ENCODE measurements around the gene CCPG1. TPM values are rescaled to one million over a fixed set of nuclear protein-coding genes. Genes with fewer than 3 reads are reported as not detected.

Gene CCPG1
- total RNA-seq, 2 experiments from 2014 or later: 11.0 to 11.1 TPM

- no peaks in the 10 kb centered on the region for H3K4me1 Mint-ChIP-seq (ENCODE audit: low read depth)
- no peak for TF ChIP-seq CTCF (IDR thresholded peaks at IDR 0.05)
- H3K36me3 Mint-ChIP-seq (ENCODE audit: low read depth): peaks cover 11% of the 10 kb centered on the region
- CTCF ChIA-PET: interaction anchor here (3.1 kb wide), 1 partner anchor 48 kb away, joined by 10 read pairs; the partner anchor contains the start of genes CCPG1 and PIERCE2
- H3K27me3 Mint-ChIP-seq: no peaks in the 10 kb centered on the region
- H3K9me3 Mint-ChIP-seq: no peaks in the 10 kb centered on the region
- H3K4me3 Mint-ChIP-seq: no peak overlapping the region
- ATAC-seq (no peak), DNase-seq (no peak)
- intact Hi-C loops (cut with micrococcal nuclease): no loop called here
- no peak overlapping the region for H3K27ac Mint-ChIP-seq
- POLR2A ChIA-PET: no interaction called here
These were observed 47.1 kb downstream of the CCPG1 start for GRCh38 chr15:55361048-55361447.

DNA sequence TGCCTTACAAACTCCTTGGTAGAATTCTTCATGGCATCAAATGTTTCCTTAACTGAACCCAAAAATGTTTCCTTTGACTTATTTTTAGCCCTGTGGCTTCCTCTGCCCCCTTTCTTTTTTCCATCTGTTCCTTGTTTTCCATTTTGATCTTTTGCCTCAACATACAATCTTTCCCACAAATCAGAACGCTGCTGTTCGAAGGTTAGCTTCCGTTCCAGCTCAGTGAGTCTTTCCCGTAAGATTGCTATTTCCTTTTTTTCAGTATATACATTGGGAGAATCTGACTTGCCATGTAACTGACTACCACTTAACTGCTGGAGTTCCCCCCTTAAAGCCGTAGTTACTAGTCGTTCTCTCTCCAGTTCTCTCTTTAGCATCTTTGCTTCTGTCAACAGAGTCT is 47.9 kb downstream of the CCPG1 start:
- Mint-ChIP-seq H3K36me3 (ENCODE audit: low read depth) (peaks cover 14% of the 10 kb centered on the region), H3K4me1 (ENCODE audit: low read depth) (no peaks in the 10 kb centered on the region), H3K27ac (peak overlapping the region; percentile 62), H3K27me3 (no peaks in the 10 kb centered on the region), H3K4me3 (no peak overlapping the region), H3K9me3 (no peaks in the 10 kb centered on the region)
- POLR2A ChIA-PET: interaction anchor here (0.6 to 1.0 kb wide), 2 partner anchors 42 to 47 kb away, joined by 3 read pairs; no protein-coding TSS in a partner anchor
- DNase-seq (no peak), ATAC-seq (no peak)
- CTCF ChIA-PET: interaction anchor here (1.1 to 3.1 kb wide), 3 partner anchors 48 to 79 kb away, joined by 3 to 18 read pairs (median 10); partner anchors contain the start of genes CCPG1 and PIERCE2
- intact Hi-C loops (cut with micrococcal nuclease): no loop called here
- no peak for TF ChIP-seq CTCF (IDR thresholded peaks at IDR 0.05)

DNA sequence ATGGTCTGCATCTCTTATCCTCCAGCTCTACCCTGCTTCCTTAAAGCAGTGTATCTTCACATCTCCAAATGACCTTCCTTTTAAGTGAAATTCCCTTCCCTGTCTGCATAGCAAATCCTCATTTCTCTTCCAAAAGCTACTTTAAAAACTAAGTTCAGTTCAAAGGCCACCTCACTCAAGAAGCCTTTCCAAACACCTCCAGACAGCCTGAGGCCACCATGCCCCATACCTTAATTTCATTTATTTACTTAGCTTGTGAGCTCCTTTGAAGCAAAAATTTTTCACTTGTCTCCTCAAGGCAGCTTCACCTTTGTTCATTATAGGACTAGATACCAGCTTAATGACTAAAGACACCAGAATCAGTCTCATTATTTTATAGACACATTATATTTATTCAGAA is 49.7 kb downstream of the CCPG1 start:
- Mint-ChIP-seq H3K4me1 (ENCODE audit: low read depth) (no peaks in the 10 kb centered on the region), H3K27me3 (no peaks in the 10 kb centered on the region), H3K27ac (no peak overlapping the region), H3K36me3 (ENCODE audit: low read depth) (peaks cover 14% of the 10 kb centered on the region), H3K4me3 (no peak overlapping the region), H3K9me3 (no peaks in the 10 kb centered on the region)
- DNase-seq: no peak
- CTCF ChIA-PET: interaction anchor here (1.5 to 3.1 kb wide), 3 partner anchors 44 to 81 kb away, joined by 9 to 18 read pairs (median 10); partner anchors contain the start of genes CCPG1 and PIERCE2
- intact Hi-C loops (cut with micrococcal nuclease): no loop called here
- TF ChIP-seq CTCF (IDR thresholded peaks at IDR 0.05): no peak
- no peak for ATAC-seq
- POLR2A ChIA-PET: no interaction called here

- DNase-seq (no peak), ATAC-seq (no peak)
- Mint-ChIP-seq H3K4me1 (ENCODE audit: low read depth) (no peaks in the 10 kb centered on the region), H3K4me3 (no peak overlapping the region), H3K36me3 (ENCODE audit: low read depth) (peaks cover 14% of the 10 kb centered on the region), H3K27me3 (no peaks in the 10 kb centered on the region), H3K27ac (no peak overlapping the region), H3K9me3 (no peaks in the 10 kb centered on the region)
- no peak for TF ChIP-seq CTCF (IDR thresholded peaks at IDR 0.05)
- POLR2A ChIA-PET: no interaction called here
- CTCF ChIA-PET: interaction anchor here (1.0 to 3.1 kb wide), 3 partner anchors 11 to 81 kb away, joined by 3 to 18 read pairs (median 10); partner anchors contain the start of genes CCPG1 and PIERCE2
- intact Hi-C loops (cut with micrococcal nuclease): no loop called here
These were observed 50.4 kb downstream of the CCPG1 start for GRCh38 chr15:55357774-55358173.

- Mint-ChIP-seq H3K27ac (no peak overlapping the region), H3K9me3 (no peaks in the 10 kb centered on the region), H3K36me3 (ENCODE audit: low read depth) (peaks cover 15% of the 10 kb centered on the region), H3K4me3 (no peak overlapping the region), H3K27me3 (no peaks in the 10 kb centered on the region), H3K4me1 (ENCODE audit: low read depth) (no peaks in the 10 kb centered on the region)
- no peak for TF ChIP-seq CTCF (IDR thresholded peaks at IDR 0.05)
- ChIA-PET POLR2A (no interaction called here), CTCF (interaction anchor here (1.0 kb wide), 1 partner anchor 10 kb away, joined by 3 read pairs; no protein-coding TSS in a partner anchor)
- no peak for DNase-seq
- ATAC-seq: no peak
- intact Hi-C loops (cut with micrococcal nuclease): no loop called here
These were observed 51.1 kb downstream of the CCPG1 start for GRCh38 chr15:55356985-55357585.
